ENCODE data around the gene RIMS4.

Gene RIMS4

GRCh38 chr20:44730441-44730840, 79.9 kb downstream of the RIMS4 start:
- H3K4me1 ChIP-seq (ENCODE audit: insufficient read depth, low read length, poor library complexity, severe bottlenecking): peaks cover 5% of the 10 kb centered on the region
- H3K4me2 ChIP-seq (ENCODE audit: low read depth, low read length, poor library complexity, severe bottlenecking): no peak overlapping the region

GRCh38 chr20:44728801-44729443, 81.4 kb downstream of the RIMS4 start:
- Histone ChIP-seq H3K9me3 (ENCODE audit: insufficient read depth, low read depth, low read length) (no peaks in the 10 kb centered on the region), H3K4me2 (ENCODE audit: low read depth, low read length, poor library complexity, severe bottlenecking) (no peak overlapping the region), H3K9ac (ENCODE audit: low read depth, low read length, poor library complexity, severe bottlenecking) (no peak overlapping the region), H3K27me3 (ENCODE audit: insufficient read depth, low read length, poor library complexity, severe bottlenecking) (no peaks in the 10 kb centered on the region), H3K9me2 (replicated peaks; ENCODE audit: low read depth, low read length) (no peaks in the 10 kb centered on the region), H3F3A (ENCODE audit: low read depth) (no peaks in the 10 kb centered on the region), H3K36me3 (ENCODE audit: insufficient read depth, low read length) (no peaks in the 10 kb centered on the region), H4K20me1 (ENCODE audit: insufficient read depth, low read length, poor library complexity, severe bottlenecking) (no peaks in the 10 kb centered on the region), H2AFZ (ENCODE audit: low read length) (no peak overlapping the region; the same call in 1 of the 2 replicates), H3K79me2 (ENCODE audit: insufficient read depth, low read length) (no peaks in the 10 kb centered on the region), H3K4me3 (ENCODE audit: low read length, poor library complexity, severe bottlenecking) (no peak overlapping the region), H3K4me1 (ENCODE audit: insufficient read depth, low read length, poor library complexity, severe bottlenecking) (peaks cover 5% of the 10 kb centered on the region)
- TF ChIP-seq CTCF (conservative IDR thresholded peaks at IDR 0.05; ENCODE audit: low read length): no peak

More at GRCh38 chr20:44730441-44730840, 79.9 kb downstream of the RIMS4 start:
- no peaks in the 10 kb centered on the region for H3K9me3 ChIP-seq (ENCODE audit: insufficient read depth, low read depth, low read length)
- H3F3A ChIP-seq (ENCODE audit: low read depth): no peaks in the 10 kb centered on the region
- no peaks in the 10 kb centered on the region for H3K79me2 ChIP-seq (ENCODE audit: insufficient read depth, low read length)
- H3K36me3 ChIP-seq (ENCODE audit: insufficient read depth, low read length): no peaks in the 10 kb centered on the region
- no peak overlapping the region for H2AFZ ChIP-seq (ENCODE audit: low read length)
- H3K27me3 ChIP-seq (ENCODE audit: insufficient read depth, low read length, poor library complexity, severe bottlenecking): no peaks in the 10 kb centered on the region
- H3K9me2 ChIP-seq (replicated peaks; ENCODE audit: low read depth, low read length): no peaks in the 10 kb centered on the region
- TF ChIP-seq EZH2phosphoT487 (IDR thresholded peaks at IDR 0.05; ENCODE audit: borderline replicate concordance): no peak
- TF ChIP-seq CTCF (conservative IDR thresholded peaks at IDR 0.05; ENCODE audit: low read length): no peak
- H3K9ac ChIP-seq (ENCODE audit: low read depth, low read length, poor library complexity, severe bottlenecking): no peak overlapping the region
- H4K20me1 ChIP-seq (ENCODE audit: insufficient read depth, low read length, poor library complexity, severe bottlenecking): no peaks in the 10 kb centered on the region
- H3K4me3 ChIP-seq (ENCODE audit: low read length, poor library complexity, severe bottlenecking): no peak overlapping the region

- Histone ChIP-seq H3F3A (ENCODE audit: low read depth) (no peaks in the 10 kb centered on the region), H3K9me2 (replicated peaks; ENCODE audit: low read depth, low read length) (no peaks in the 10 kb centered on the region), H3K4me2 (ENCODE audit: low read depth, low read length, poor library complexity, severe bottlenecking) (no peak overlapping the region), H3K9ac (ENCODE audit: low read depth, low read length, poor library complexity, severe bottlenecking) (no peak overlapping the region), H3K27me3 (ENCODE audit: insufficient read depth, low read length, poor library complexity, severe bottlenecking) (no peaks in the 10 kb centered on the region), H2AFZ (ENCODE audit: low read length) (no peak overlapping the region), H3K9me3 (ENCODE audit: insufficient read depth, low read depth, low read length) (no peaks in the 10 kb centered on the region), H4K20me1 (ENCODE audit: insufficient read depth, low read length, poor library complexity, severe bottlenecking) (no peaks in the 10 kb centered on the region), H3K36me3 (ENCODE audit: insufficient read depth, low read length) (no peaks in the 10 kb centered on the region), H3K4me3 (ENCODE audit: low read length, poor library complexity, severe bottlenecking) (no peak overlapping the region), H3K79me2 (ENCODE audit: insufficient read depth, low read length) (no peaks in the 10 kb centered on the region), H3K4me1 (ENCODE audit: insufficient read depth, low read length, poor library complexity, severe bottlenecking) (peaks cover 5% of the 10 kb centered on the region)
- TF ChIP-seq CTCF (conservative IDR thresholded peaks at IDR 0.05; ENCODE audit: low read length) (no peak), EZH2phosphoT487 (IDR thresholded peaks at IDR 0.05; ENCODE audit: borderline replicate concordance) (no peak)
Observed at GRCh38 chr20:44727651-44728050, 82.7 kb downstream of the RIMS4 start.
